GM23338 (cell line): ENCODE results near the gene EVI5L. TPM values are rescaled to one million over a fixed set of nuclear protein-coding genes. Genes with fewer than 3 reads are reported as not detected.

Experiments used
- ATAC-seq: fragments of 200-7000 bp; cut with Tn5 transposase; 3 replicates; pipeline ENCODE4 v1.9.1; 2020
- DNase-seq: peaks from one replicate; pipeline ENCODE4 v3.0.0-alpha.2; 2015; ENCODE audit warnings: low spot score
- H2AFZ ChIP-seq: fragments of 200-600 bp; sonication (generic); 2 replicates; pipeline ENCODE4 v1.8.0; 2016; ENCODE audit warnings: antibody characterized with exemption, mild to moderate bottlenecking, moderate library complexity
- H3F3A ChIP-seq: fragments of 200-600 bp; sonication (generic); replicated peaks from 2 replicates; pipeline ENCODE4 v1.8.0; 2017; ENCODE audit warnings: antibody characterized with exemption, mixed run types, low read depth
- H3K27ac ChIP-seq: fragments of 200-600 bp; sonication (generic); 2 replicates; pipeline ENCODE4 v1.6.1; 2016; ENCODE audit warnings: low read depth
- H3K27me3 ChIP-seq: fragments of 200-600 bp; sonication (generic); 2 replicates; pipeline ENCODE4 v1.8.0; 2016; ENCODE audit warnings: mild to moderate bottlenecking, mixed run types, moderate library complexity; ENCODE audit not compliant: insufficient read depth
- H3K36me3 ChIP-seq: fragments of 200-600 bp; sonication (generic); 2 replicates; pipeline ENCODE4 v1.8.0; 2016; ENCODE audit warnings: mild to moderate bottlenecking; ENCODE audit not compliant: insufficient read depth
- H3K4me1 ChIP-seq: fragments of 200-600 bp; sonication (generic); 2 replicates; pipeline ENCODE4 v1.8.0; 2016; ENCODE audit warnings: mild to moderate bottlenecking, moderate library complexity; ENCODE audit not compliant: insufficient read depth
- H3K4me2 ChIP-seq: fragments of 200-600 bp; sonication (generic); 2 replicates; pipeline ENCODE4 v1.7.1; 2017; ENCODE audit warnings: mixed run types
- H3K4me3 ChIP-seq: fragments of 200-600 bp; sonication (generic); 2 replicates; pipeline ENCODE4 v1.6.1; 2016; ENCODE audit warnings: mixed run types
- H3K79me2 ChIP-seq: fragments of 200-600 bp; sonication (generic); replicated peaks from 2 replicates; pipeline ENCODE4 v1.8.0; 2017; ENCODE audit warnings: mild to moderate bottlenecking; ENCODE audit not compliant: insufficient read depth
- H3K9me2 ChIP-seq: fragments of 200-600 bp; sonication (generic); 2 replicates; pipeline ENCODE4 v1.8.0; 2017; ENCODE audit not compliant: insufficient read depth
- H4K20me1 ChIP-seq: fragments of 200-600 bp; sonication (generic); replicated peaks from 2 replicates; pipeline ENCODE4 v1.8.0; 2017; ENCODE audit warnings: mild to moderate bottlenecking; ENCODE audit not compliant: insufficient read depth
- H3K27ac Mint-ChIP-seq: 2 replicates; pipeline ENCODE4 v1.8.0; 2020; ENCODE audit warnings: inconsistent platforms, mild to moderate bottlenecking, moderate library complexity, mixed read lengths
- H3K27me3 Mint-ChIP-seq: 3 replicates; pipeline ENCODE4 v1.8.0; 2022; ENCODE audit warnings: low read depth, mild to moderate bottlenecking, moderate library complexity, mixed read lengths, inconsistent platforms; ENCODE audit not compliant: insufficient read depth, poor library complexity
- H3K36me3 Mint-ChIP-seq: 3 replicates; pipeline ENCODE4 v1.8.0; 2021; ENCODE audit warnings: low read depth, mild to moderate bottlenecking, inconsistent platforms, moderate library complexity, mixed read lengths
- H3K4me1 Mint-ChIP-seq: 3 replicates; pipeline ENCODE4 v1.8.0; 2020; ENCODE audit warnings: mild to moderate bottlenecking, inconsistent platforms, mixed read lengths
- H3K4me3 Mint-ChIP-seq: 3 replicates; pipeline ENCODE4 v1.8.0; 2021; ENCODE audit warnings: moderate library complexity, mild to moderate bottlenecking, inconsistent platforms, mixed read lengths
- H3K9me3 Mint-ChIP-seq: 3 replicates; pipeline ENCODE4 v1.8.0; 2020; ENCODE audit warnings: moderate library complexity, mild to moderate bottlenecking, inconsistent platforms, mixed read lengths
- EZH2 ChIP-seq: fragments of 200-600 bp; sonication (generic); IDR thresholded peaks from one replicate; pipeline ENCODE4 v1.8.0; 2017; ENCODE audit warnings: antibody characterized with exemption, mild to moderate bottlenecking, low read depth; ENCODE audit not compliant: unreplicated experiment
- EZH2phosphoT487 ChIP-seq: fragments of 200-600 bp; sonication (generic); IDR thresholded peaks from one replicate; pipeline ENCODE4 v1.8.1; 2018; ENCODE audit warnings: antibody characterized with exemption; ENCODE audit not compliant: unreplicated experiment
- polyA plus RNA-seq: library from polyadenylated mRNA; unstranded; fragments of >200 nt; fragmentation: Nextera tagmentation; extraction: Ambion mirVana; gene quantifications from 2 replicates; pipeline ENCODE4 v1.2.1, GENCODE V29; 2016
- total RNA-seq: library from RNA; depleted of rRNA; stranded (reverse); fragments of >200 nt; shearing (Covaris generic); gene quantifications from 2 replicates; pipeline ENCODE4 v1.2.3, GENCODE V29; 2014
- TF ChIP-seq, protein P1 (sequence below): fragments of 250-450 bp; sonication (Bioruptor Pico); IDR thresholded peaks from 2 replicates; pipeline ENCODE4 v1.5.0; 2020; ENCODE audit warnings: mild to moderate bottlenecking, moderate library complexity

Gene EVI5L
- total and polyA plus RNA-seq, 2 experiments from 2014 or later = 4.5 to 16.2 TPM

DNA sequence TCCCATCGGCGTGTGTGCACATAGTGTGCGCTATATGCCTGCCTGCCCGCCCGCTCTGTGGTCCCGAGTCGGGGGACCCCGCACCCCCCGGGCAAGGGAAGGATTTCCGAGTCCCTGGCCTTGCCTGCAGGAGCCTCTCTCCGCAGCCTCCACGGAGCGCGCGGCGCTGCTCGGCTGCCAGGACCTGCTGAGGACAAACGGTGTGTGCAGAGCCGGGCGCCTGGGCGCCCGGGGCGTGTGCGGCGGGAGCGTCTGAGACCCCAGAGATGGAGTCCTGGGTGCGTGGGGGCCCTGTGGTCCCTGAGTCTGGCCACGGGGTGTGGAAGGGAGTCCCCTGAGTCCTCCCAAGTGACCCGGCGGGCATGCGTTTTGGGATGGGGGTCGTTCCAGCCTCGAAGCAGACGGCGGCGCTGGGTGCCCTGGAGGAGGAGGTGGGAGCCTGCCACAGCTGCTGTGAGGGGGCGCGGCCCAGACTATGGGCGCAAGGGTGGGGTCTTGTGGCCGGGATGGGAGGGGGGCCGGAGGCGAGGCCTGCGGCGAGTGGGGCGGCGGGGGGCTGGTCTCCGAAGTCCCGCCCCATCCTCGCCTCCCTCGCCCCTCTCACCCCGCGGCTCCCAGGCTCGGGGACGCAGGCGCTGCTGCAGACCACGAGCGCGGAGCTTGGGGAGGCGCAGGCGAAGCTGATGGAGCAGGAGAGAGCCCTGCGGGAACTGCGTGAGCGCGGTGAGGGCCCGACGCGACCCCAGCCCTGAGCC is 41.7 kb upstream of the EVI5L start:
- ATAC-seq = peak; percentile 57
- Histone ChIP-seq H3K9me2 (no peaks in the 10 kb centered on the region), H4K20me1 (no peaks in the 10 kb centered on the region), H3F3A (0 out of 2 replicates have a peak, but pooled peaks cover 3% of the 10 kb centered on the region), H3K79me2 (no peaks in the 10 kb centered on the region), H3K27me3 (peaks cover 56% of the 10 kb centered on the region), H3K4me3 (peak overlapping the region; percentile 75), H3K36me3 (no peaks in the 10 kb centered on the region), H2AFZ (peak overlapping the region; percentile 97), H3K4me1 (peaks cover 3% of the 10 kb centered on the region; the same call in 1 of the 2 replicates), H3K27ac (no peak overlapping the region), H3K4me2 (peak overlapping the region; percentile 91)
- peak; percentile 59 for DNase-seq
- Mint-ChIP-seq H3K9me3 (no peaks in the 10 kb centered on the region; the same call in 2 of the 3 replicates), H3K4me1 (peaks cover 13% of the 10 kb centered on the region), H3K36me3 (0 out of 3 replicates have a peak, but pooled peaks cover 3% of the 10 kb centered on the region), H3K27me3 (peaks cover 36% of the 10 kb centered on the region), H3K4me3 (peak overlapping the region; percentile 78), H3K27ac (no peak overlapping the region)
- TF ChIP-seq, protein P1, sequence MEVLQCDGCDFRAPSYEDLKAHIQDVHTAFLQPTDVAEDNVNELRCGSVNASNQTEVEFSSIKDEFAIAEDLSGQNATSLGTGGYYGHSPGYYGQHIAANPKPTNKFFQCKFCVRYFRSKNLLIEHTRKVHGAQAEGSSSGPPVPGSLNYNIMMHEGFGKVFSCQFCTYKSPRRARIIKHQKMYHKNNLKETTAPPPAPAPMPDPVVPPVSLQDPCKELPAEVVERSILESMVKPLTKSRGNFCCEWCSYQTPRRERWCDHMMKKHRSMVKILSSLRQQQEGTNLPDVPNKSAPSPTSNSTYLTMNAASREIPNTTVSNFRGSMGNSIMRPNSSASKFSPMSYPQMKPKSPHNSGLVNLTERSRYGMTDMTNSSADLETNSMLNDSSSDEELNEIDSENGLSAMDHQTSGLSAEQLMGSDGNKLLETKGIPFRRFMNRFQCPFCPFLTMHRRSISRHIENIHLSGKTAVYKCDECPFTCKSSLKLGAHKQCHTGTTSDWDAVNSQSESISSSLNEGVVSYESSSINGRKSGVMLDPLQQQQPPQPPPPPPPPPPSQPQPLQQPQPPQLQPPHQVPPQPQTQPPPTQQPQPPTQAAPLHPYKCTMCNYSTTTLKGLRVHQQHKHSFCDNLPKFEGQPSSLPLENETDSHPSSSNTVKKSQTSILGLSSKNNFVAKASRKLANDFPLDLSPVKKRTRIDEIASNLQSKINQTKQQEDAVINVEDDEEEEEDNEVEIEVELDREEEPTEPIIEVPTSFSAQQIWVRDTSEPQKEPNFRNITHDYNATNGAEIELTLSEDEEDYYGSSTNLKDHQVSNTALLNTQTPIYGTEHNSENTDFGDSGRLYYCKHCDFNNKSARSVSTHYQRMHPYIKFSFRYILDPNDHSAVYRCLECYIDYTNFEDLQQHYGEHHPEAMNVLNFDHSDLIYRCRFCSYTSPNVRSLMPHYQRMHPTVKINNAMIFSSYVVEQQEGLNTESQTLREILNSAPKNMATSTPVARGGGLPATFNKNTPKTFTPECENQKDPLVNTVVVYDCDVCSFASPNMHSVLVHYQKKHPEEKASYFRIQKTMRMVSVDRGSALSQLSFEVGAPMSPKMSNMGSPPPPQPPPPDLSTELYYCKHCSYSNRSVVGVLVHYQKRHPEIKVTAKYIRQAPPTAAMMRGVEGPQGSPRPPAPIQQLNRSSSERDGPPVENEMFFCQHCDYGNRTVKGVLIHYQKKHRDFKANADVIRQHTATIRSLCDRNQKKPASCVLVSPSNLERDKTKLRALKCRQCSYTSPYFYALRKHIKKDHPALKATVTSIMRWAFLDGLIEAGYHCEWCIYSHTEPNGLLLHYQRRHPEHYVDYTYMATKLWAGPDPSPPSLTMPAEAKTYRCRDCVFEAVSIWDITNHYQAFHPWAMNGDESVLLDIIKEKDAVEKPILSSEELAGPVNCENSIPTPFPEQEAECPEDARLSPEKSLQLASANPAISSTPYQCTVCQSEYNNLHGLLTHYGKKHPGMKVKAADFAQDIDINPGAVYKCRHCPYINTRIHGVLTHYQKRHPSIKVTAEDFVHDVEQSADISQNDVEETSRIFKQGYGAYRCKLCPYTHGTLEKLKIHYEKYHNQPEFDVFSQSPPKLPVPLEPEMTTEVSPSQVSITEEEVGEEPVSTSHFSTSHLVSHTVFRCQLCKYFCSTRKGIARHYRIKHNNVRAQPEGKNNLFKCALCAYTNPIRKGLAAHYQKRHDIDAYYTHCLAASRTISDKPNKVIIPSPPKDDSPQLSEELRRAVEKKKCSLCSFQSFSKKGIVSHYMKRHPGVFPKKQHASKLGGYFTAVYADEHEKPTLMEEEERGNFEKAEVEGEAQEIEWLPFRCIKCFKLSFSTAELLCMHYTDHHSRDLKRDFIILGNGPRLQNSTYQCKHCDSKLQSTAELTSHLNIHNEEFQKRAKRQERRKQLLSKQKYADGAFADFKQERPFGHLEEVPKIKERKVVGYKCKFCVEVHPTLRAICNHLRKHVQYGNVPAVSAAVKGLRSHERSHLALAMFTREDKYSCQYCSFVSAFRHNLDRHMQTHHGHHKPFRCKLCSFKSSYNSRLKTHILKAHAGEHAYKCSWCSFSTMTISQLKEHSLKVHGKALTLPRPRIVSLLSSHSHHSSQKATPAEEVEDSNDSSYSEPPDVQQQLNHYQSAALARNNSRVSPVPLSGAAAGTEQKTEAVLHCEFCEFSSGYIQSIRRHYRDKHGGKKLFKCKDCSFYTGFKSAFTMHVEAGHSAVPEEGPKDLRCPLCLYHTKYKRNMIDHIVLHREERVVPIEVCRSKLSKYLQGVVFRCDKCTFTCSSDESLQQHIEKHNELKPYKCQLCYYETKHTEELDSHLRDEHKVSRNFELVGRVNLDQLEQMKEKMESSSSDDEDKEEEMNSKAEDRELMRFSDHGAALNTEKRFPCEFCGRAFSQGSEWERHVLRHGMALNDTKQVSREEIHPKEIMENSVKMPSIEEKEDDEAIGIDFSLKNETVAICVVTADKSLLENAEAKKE = no peak
- TF ChIP-seq EZH2 = peak; percentile 69

DNA sequence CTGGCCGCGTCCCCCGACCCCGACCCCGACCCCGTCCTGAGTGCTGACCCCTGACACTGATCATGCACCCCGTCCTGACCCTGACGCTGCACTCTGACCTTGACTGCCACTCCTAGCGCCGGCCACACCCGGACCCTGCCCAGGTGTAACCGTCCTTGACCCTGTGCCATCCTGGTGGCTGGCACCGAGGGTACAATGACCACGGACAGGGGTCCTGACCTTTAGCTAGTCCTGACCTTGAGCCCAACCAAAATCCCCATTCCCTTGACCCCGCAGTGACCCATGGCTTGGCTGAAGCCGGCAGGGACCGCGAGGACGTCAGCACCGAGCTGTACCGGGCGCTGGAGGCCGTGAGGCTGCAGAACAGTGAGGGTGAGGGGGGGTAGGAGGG is 41.1 kb upstream of the EVI5L start:
- Mint-ChIP-seq H3K27me3 (peaks cover 36% of the 10 kb centered on the region), H3K4me3 (peak overlapping the region; percentile 78), H3K36me3 (0 out of 3 replicates have a peak, but pooled peaks cover 3% of the 10 kb centered on the region), H3K9me3 (peaks cover 4% of the 10 kb centered on the region), H3K4me1 (peaks cover 11% of the 10 kb centered on the region), H3K27ac (no peak overlapping the region)
- DNase-seq (no peak), ATAC-seq (peak; percentile 24)
- Histone ChIP-seq H3K9me2 (no peaks in the 10 kb centered on the region), H2AFZ (peak overlapping the region; percentile 91), H3K36me3 (no peaks in the 10 kb centered on the region), H3K4me3 (peak overlapping the region; percentile 75), H3K4me1 (peaks cover 3% of the 10 kb centered on the region; the same call in 1 of the 2 replicates), H4K20me1 (no peaks in the 10 kb centered on the region), H3F3A (0 out of 2 replicates have a peak, but pooled peaks cover 3% of the 10 kb centered on the region), H3K27me3 (peaks cover 51% of the 10 kb centered on the region), H3K79me2 (no peaks in the 10 kb centered on the region), H3K4me2 (peak overlapping the region; percentile 91), H3K27ac (no peak overlapping the region)
- no peak for TF ChIP-seq EZH2phosphoT487
- TF ChIP-seq EZH2 = peak; percentile 26
